SK-N-SH treated with all-trans-retinoic acid at 6 μM for 48 hours (cell line): ENCODE data around the gene HPCAL4.

Source experiments
- ARNTL ChIP-seq: fragments of 450-650 bp; formaldehyde crosslinking; IDR thresholded peaks from 2 replicates; pipeline ENCODE4 v1.5.0; 2020; ENCODE audit warnings: low read depth, mild to moderate bottlenecking, moderate library complexity, borderline replicate concordance
- BACH2 ChIP-seq: fragments of 250-450 bp; sonication (Bioruptor Pico); IDR thresholded peaks from 2 replicates; pipeline ENCODE4 v1.9.0; 2021; ENCODE audit warnings: mild to moderate bottlenecking, borderline replicate concordance
- CSDC2 ChIP-seq: fragments of 250-450 bp; sonication (Bioruptor Pico); IDR thresholded peaks from 2 replicates; pipeline ENCODE4 v1.5.0; 2020; ENCODE audit warnings: mild to moderate bottlenecking, moderate library complexity
- PPARA ChIP-seq: fragments of 250-450 bp; sonication (Bioruptor Pico); IDR thresholded peaks from 2 replicates; pipeline ENCODE4 v1.5.0; 2020; ENCODE audit warnings: mild to moderate bottlenecking, borderline replicate concordance
- TCF4 ChIP-seq: fragments of 250-450 bp; sonication (Bioruptor Pico); IDR thresholded peaks from 2 replicates; pipeline ENCODE4 v1.8.0; 2021; ENCODE audit warnings: mild to moderate bottlenecking, moderate library complexity, borderline replicate concordance
- TOX ChIP-seq: fragments of 250-450 bp; sonication (Bioruptor Pico); IDR thresholded peaks from 2 replicates; pipeline ENCODE4 v1.8.0; 2021; ENCODE audit warnings: mild to moderate bottlenecking, moderate library complexity, borderline replicate concordance
- TSHZ2 ChIP-seq: fragments of 250-450 bp; sonication (Bioruptor Pico); IDR thresholded peaks from 2 replicates; pipeline ENCODE4 v1.5.0; 2020; ENCODE audit warnings: mild to moderate bottlenecking, moderate library complexity
- ZNF70 ChIP-seq: fragments of 450-650 bp; formaldehyde crosslinking; IDR thresholded peaks from 2 replicates; pipeline ENCODE4 v1.5.0; 2020; ENCODE audit warnings: mild to moderate bottlenecking, moderate library complexity
- TF ChIP-seq, protein P1 (sequence below): fragments of 250-450 bp; sonication (Bioruptor Pico); IDR thresholded peaks from 2 replicates; pipeline ENCODE4 v1.8.0; 2020; ENCODE audit warnings: mild to moderate bottlenecking, moderate library complexity, borderline replicate concordance
- TF ChIP-seq, protein P2 (sequence below): fragments of 250-450 bp; sonication (Bioruptor Pico); IDR thresholded peaks from 2 replicates; pipeline ENCODE4 v1.8.0; 2021; ENCODE audit warnings: low read depth, mild to moderate bottlenecking, moderate library complexity, borderline replicate concordance

DNA sequence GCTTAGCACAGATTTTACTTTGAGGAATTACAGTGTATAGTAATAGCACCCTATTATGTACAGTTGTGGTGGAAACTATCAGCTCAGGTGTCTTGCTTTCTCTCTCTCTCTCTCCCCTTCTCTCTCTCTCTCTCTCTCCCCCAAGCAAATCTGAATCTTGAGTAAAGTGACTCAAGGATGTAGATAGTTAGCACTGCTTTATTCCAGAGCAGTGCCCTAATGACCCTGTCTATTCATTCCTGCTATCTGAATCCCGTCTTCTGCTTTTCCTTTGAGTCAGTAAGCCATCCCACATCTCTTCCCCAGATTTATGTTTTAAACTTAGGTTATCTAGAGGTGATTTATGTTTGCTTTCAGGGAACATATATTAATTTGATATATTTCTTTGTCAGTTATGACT is 5.2 kb upstream of the HPCAL4 start:
- TF ChIP-seq TSHZ2 (CRISPR knock-in tag): no peak
- TF ChIP-seq TCF4: no peak
- TF ChIP-seq ARNTL (CRISPR knock-in tag): no peak
- no peak for TF ChIP-seq TOX (CRISPR knock-in tag)
- TF ChIP-seq, protein P1, sequence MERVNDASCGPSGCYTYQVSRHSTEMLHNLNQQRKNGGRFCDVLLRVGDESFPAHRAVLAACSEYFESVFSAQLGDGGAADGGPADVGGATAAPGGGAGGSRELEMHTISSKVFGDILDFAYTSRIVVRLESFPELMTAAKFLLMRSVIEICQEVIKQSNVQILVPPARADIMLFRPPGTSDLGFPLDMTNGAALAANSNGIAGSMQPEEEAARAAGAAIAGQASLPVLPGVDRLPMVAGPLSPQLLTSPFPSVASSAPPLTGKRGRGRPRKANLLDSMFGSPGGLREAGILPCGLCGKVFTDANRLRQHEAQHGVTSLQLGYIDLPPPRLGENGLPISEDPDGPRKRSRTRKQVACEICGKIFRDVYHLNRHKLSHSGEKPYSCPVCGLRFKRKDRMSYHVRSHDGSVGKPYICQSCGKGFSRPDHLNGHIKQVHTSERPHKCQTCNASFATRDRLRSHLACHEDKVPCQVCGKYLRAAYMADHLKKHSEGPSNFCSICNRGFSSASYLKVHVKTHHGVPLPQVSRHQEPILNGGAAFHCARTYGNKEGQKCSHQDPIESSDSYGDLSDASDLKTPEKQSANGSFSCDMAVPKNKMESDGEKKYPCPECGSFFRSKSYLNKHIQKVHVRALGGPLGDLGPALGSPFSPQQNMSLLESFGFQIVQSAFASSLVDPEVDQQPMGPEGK: no peak
- no peak for TF ChIP-seq ZNF70 (CRISPR knock-in tag)
- no peak for TF ChIP-seq CSDC2
- TF ChIP-seq, protein P2, sequence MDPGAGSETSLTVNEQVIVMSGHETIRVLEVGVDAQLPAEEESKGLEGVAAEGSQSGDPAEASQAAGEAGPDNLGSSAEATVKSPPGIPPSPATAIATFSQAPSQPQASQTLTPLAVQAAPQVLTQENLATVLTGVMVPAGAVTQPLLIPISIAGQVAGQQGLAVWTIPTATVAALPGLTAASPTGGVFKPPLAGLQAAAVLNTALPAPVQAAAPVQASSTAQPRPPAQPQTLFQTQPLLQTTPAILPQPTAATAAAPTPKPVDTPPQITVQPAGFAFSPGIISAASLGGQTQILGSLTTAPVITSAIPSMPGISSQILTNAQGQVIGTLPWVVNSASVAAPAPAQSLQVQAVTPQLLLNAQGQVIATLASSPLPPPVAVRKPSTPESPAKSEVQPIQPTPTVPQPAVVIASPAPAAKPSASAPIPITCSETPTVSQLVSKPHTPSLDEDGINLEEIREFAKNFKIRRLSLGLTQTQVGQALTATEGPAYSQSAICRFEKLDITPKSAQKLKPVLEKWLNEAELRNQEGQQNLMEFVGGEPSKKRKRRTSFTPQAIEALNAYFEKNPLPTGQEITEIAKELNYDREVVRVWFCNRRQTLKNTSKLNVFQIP (CRISPR knock-in tag): no peak
- TF ChIP-seq BACH2 (CRISPR knock-in tag): no peak
- TF ChIP-seq PPARA (CRISPR knock-in tag): no peak
